Lower lobe of right lung (tissue), 2 donors: ENCODE data around the gene CHMP2A. TPM values are rescaled to one million over a fixed set of nuclear protein-coding genes. Genes with fewer than 3 reads are reported as not detected.
"Not testable (repeated sequence)": the region's sequence is repeated elsewhere in the genome, so short reads cannot be mapped to it uniquely, and the experiment has no call there.

Experiments
- ATAC-seq, 2 donors: fragments of 200-7000 bp; cut with Tn5 transposase; one replicate each; pipeline ENCODE4 v1.9.1; 2020 to 2022; ENCODE audit warnings: mild to moderate bottlenecking in 2 of 2, moderate library complexity in 2 of 2
- DNase-seq: peaks from one replicate; pipeline ENCODE4 v3.0.0-alpha.2; 2020
- H3K27ac ChIP-seq: fragments of 200-600 bp; one replicate; pipeline ENCODE4 v1.8.0; 2022
- H3K27me3 ChIP-seq: fragments of 200-600 bp; one replicate; pipeline ENCODE4 v1.8.0; 2022; ENCODE audit warnings: low read depth
- H3K36me3 ChIP-seq: fragments of 200-600 bp; one replicate; pipeline ENCODE4 v1.8.0; 2022; ENCODE audit warnings: mild to moderate bottlenecking
- H3K4me1 ChIP-seq: fragments of 200-600 bp; one replicate; pipeline ENCODE4 v1.8.0; 2022
- H3K4me3 ChIP-seq: fragments of 200-600 bp; one replicate; pipeline ENCODE4 v1.8.0; 2022; ENCODE audit warnings: mild to moderate bottlenecking
- H3K9me3 ChIP-seq: fragments of 200-600 bp; one replicate; pipeline ENCODE4 v1.8.0; 2022
- CTCF ChIP-seq: fragments of 200-600 bp; IDR thresholded peaks from one replicate; pipeline ENCODE4 v1.8.0; 2022; ENCODE audit warnings: antibody characterized with exemption, mild to moderate bottlenecking
- intact Hi-C: fragments of 100-400 bp; cut with DNase I; formaldehyde crosslinking; loops from one replicate; pipeline ENCODE4 v1.11.0; 2022
- total RNA-seq: library from RNA; stranded (reverse); fragmentation: NEBNext Ultra II Directional; extraction: Animal tissue kit (Norgen Biotek cat#: 25700); gene quantifications from one replicate; pipeline ENCODE4 v1.2.1, GENCODE V29; 2021
- donor health status: DM: no; HTN: yes; CAD: no; lungs with severe emphysema.

The CHMP2A gene
- total RNA-seq, 1 donor from 2014 or later, result 104 TPM

GRCh38 chr19:58582985-58583384, 28.1 kb upstream of the CHMP2A start:
- Histone ChIP-seq H3K4me1 (peaks cover 8% of the 10 kb centered on the region), H3K27me3 (no peaks in the 10 kb centered on the region), H3K4me3 (no peak overlapping the region), H3K27ac (no peak overlapping the region), H3K9me3 (no peaks in the 10 kb centered on the region), H3K36me3 (peaks cover 33% of the 10 kb centered on the region)
- no peak for TF ChIP-seq CTCF
- DNase-seq (no peak), ATAC-seq (no peak)
- intact Hi-C loops, result no loop called here

- Histone ChIP-seq H3K36me3 (peaks cover 33% of the 10 kb centered on the region), H3K9me3 (no peaks in the 10 kb centered on the region), H3K4me3 (no peak overlapping the region), H3K4me1 (peaks cover 13% of the 10 kb centered on the region), H3K27me3 (no peaks in the 10 kb centered on the region), H3K27ac (peak overlapping the region; percentile 70)
- TF ChIP-seq CTCF, result peak; percentile 94
- ATAC-seq (peak; percentile 96 to 97), DNase-seq (peak; percentile 92)
- intact Hi-C loops, result no loop called here
These were observed 26.6 kb upstream of the CHMP2A start for GRCh38 chr19:58581227-58582141.

GRCh38 chr19:58579473-58580142, 24.7 kb upstream of the CHMP2A start:
- no peak for DNase-seq
- no peaks in the 10 kb centered on the region for H3K27me3 ChIP-seq
- H3K27ac ChIP-seq, result no peak overlapping the region
- no peak for ATAC-seq
- peaks cover 15% of the 10 kb centered on the region for H3K4me1 ChIP-seq
- no peak overlapping the region for H3K4me3 ChIP-seq
- no peaks in the 10 kb centered on the region for H3K9me3 ChIP-seq
- intact Hi-C loops, result no loop called here
- H3K36me3 ChIP-seq, result peaks cover 33% of the 10 kb centered on the region
- TF ChIP-seq CTCF, result no peak

- Histone ChIP-seq H3K9me3 (no peaks in the 10 kb centered on the region), H3K4me3 (no peak overlapping the region), H3K4me1 (peaks cover 25% of the 10 kb centered on the region), H3K27ac (no peak overlapping the region), H3K27me3 (no peaks in the 10 kb centered on the region), H3K36me3 (peaks cover 21% of the 10 kb centered on the region)
- ATAC-seq, result no peak
- intact Hi-C loops, result no loop called here
- no peak for TF ChIP-seq CTCF
- DNase-seq, result no peak
These were observed 23.4 kb upstream of the CHMP2A start for GRCh38 chr19:58578012-58578925.

GRCh38 chr19:58577581-58577980, 22.7 kb upstream of the CHMP2A start:
- H3K27ac ChIP-seq, DNase-seq, H3K4me3 ChIP-seq, H3K9me3 ChIP-seq, H3K27me3 ChIP-seq, intact Hi-C loops, ATAC-seq: not testable (repeated sequence)
- peaks cover 14% of the 10 kb centered on the region for H3K36me3 ChIP-seq
- peaks cover 25% of the 10 kb centered on the region for H3K4me1 ChIP-seq
